DMS114 treated with DMSO at 0.1 percent for 48 hours (cell line): Measurements from ENCODE around the gene NRG4.
"Not testable (repeated sequence)": the region's sequence is repeated elsewhere in the genome, so short reads cannot be mapped to it uniquely, and the experiment has no call there.

Experiments used
- DNase-seq: peaks from one replicate; lab custom pipeline; 2025; ENCODE audit not compliant: unreplicated experiment; lab: John Stamatoyannopoulos, UW

NRG4 gene

DNA sequence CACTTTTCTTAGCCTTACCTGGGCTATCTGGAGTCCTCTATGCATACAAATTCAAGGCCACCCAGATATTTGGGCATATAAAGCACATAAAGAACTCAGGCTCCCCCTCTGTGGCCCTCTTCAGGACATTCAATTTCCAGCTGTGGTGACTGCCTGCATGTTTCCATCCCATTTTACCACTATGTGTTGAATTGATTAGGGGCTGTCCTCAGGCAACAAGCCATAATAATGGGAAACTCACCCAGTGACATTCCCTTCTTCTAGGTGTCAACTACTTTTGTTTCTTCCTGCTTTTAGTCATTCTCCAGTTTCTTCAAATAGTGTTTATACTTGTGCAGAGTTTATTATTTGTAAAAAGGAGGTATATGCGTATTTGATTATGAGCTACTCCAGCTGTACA lies 18.0 kb downstream of the NRG4 start:
- DNase-seq = no peak

DNA sequence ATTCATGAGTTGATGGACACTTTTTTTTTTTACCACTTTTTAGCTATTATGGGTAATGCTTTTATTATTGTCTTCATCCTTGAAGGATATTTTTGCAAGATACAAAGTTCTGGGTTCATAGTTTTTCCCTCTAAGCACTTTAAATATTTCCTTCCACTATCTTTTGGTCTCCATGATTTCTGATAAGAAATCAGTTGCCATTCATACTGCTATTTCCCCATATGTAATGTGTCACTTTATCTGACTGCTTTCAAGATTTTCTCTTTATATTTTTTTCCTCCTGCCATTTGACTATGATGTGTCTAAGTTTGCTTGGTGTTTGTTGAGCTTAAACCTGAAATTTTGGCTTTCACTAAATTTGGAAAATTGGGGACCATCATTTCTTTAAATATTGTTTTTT lies 19.3 kb downstream of the NRG4 start:
- no peak for DNase-seq

DNA sequence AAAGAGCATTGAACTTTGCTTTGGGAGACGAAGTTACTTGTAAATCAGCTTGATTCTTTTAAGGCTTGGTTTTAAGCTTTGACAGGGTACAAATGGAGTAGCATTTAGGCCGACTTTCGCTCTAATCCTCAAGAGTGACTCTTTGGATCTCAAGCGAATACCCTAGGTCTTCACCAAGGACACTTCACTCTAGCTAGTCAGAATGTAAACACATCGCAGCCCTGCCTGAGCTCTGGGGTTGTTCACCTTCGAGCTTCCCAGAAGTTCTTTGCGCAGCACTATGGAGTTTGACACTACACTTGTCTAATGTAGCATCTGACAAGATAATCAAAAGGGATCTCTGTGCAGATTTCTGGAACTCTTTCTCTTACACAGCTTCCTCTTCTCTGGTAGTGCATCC lies 22.3 kb downstream of the NRG4 start:
- DNase-seq = no peak

DNA sequence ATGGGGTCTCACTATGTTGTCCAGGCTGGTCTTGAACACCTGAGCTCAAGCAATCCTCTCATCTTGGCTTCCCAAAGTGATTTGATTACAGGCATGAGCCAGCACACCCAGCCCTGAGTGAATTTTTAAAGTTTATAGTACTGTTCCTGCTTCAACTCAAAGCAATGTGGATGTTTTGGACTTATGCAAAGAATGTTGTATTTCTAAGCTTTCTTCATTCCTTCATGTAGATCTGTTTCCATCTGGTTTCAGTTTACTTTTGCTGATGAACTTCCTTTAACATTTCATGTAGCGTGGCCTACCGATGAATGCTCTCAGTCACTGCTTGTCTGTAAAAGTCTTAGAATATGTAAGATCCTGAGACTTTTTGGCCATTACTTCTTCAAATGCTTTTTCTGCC lies 23.2 kb downstream of the NRG4 start:
- no peak for DNase-seq

DNA sequence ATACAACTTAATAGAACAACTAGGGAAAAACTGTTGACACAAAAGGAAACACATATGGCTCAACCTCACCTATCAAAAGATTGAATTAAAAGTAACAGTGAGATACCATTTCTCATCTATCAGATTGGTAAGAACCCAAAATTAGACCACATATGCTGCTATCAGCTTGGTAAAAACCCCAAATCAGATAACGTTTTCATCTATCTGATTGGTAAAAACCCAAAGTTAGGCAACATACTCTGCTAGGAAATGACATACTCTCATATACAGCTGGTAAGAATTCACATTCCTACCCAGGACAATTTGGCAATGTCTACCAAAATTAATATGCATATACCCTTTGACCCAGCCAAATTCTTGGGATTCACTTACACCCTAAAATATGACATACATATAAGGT lies 26.3 kb downstream of the NRG4 start:
- no peak for DNase-seq

DNA sequence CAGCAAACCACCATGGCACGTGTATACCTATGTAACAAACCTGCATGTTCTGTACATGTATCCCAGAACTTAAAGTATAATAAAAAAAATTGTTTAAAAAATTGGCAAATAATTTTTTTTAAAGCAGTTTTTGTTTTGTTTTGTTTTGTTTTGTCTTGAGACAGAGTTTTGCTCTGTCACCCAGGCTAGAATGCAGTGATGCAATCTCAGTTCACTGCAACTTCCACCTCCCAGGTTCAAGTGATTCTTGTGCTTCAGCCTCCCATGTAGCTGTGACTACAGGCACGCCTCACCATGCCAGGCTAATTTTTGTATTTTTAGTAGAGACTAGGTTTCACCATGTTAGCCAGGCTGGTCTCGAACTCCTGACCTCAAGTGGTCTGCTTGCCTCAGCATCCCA lies 27.5 kb downstream of the NRG4 start:
- DNase-seq = not testable (repeated sequence)

DNA sequence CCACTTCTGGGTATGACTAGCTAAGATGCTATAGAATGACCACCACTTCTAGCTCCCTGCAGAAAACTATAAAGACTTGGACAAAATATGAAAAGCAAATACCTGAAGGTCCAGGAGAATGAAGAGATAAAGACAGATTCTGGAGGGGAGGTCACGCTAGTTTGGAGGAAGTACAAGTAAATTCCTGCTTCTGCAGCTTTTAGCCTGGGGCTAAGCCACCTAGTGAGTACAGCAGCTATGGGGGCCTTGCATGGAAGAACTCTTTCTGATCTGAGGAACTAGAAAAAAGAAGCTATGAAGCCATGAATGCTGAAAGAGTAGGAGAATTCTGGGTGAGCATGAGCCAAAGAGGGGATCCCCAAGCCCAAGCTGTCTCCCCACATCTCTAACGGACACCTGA lies 29.8 kb downstream of the NRG4 start:
- DNase-seq = no peak

DNA sequence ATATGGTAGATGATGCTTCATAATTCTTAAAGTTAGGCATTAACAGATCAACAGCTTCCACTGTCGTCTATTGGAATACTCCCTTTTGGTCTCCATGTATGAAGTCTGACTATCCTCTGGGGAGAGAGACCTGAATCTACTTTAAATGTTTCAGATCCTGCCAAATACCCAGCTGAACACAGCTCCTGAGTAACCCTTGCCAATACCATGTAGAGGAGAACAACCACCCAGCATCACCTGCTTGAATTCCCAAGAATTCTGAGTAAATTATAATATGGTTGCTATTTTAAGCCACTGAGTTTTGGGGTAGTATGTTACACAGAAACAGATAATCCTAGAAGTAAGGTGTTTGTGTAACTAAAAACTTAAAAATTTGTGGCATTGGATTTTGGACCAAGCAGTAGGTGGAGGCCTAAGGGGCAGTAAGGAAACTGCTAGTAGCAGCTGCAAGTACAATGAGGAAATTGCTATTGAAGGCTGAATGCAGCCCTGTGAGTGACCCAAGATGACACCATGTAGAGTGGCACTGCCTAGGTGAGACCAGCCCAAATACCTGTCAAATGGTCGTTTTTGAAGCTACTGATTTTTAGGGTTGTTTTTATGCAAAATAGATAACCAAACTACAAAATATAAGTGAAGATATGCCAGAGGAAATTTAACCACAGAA lies 30.9 kb downstream of the NRG4 start:
- no peak for DNase-seq

DNA sequence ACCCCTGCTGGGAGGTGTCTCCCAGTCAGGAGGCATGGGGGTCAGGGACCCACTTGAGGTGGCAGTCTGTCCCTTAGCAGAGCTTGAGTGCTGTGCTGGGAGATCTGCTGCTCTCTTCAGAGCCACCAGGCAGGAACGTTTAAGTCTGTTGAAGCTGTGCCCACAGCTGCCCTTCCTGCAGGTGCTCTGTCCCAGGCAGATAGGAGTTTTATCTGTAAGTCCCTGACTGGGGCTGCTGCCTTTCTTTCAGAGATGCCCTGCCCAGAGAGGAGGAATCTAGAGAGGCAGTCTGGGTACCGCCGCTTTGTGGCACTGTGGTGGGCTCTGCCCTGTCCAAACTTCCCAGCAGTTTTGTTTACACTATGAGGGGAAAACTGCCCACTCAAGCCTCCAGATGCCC lies 35.5 kb downstream of the NRG4 start:
- not testable (repeated sequence) for DNase-seq

DNA sequence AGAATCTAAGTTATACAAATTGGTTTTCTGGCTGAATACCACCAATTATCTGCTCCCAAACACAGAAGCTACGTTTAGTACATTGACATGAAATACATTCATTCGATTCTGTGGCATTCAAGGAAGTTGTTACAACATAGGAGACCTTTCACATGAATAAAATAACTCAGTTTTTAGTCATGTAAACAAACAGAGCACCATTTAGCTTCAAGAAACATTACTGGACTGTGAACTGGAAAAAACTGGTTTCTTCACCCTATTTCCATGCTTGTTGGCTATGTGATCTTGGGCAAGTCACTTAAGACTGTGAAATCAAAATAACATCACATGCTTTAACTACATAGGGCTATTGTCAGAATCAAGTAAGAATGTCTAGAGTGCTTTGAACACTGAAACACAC lies 46.2 kb downstream of the NRG4 start:
- no peak for DNase-seq

DNA sequence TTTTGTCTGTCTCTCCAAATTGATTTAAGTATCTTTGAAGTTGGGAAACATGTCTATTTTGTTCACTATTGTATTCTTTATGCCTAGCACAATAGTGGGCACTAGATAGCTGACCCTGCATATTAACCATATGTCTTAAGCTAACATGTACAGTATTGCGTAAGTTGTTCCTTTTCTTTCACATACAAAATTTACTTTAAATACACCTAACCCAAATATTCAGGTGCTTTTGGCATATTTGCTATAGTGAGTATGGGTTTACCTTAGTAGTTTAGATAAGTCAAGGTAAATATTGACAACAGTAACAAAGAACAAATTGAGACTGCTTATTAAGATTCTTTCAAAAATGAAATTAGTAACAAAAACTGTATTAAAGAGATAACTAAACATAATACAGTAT lies 50.9 kb downstream of the NRG4 start:
- no peak for DNase-seq

DNA sequence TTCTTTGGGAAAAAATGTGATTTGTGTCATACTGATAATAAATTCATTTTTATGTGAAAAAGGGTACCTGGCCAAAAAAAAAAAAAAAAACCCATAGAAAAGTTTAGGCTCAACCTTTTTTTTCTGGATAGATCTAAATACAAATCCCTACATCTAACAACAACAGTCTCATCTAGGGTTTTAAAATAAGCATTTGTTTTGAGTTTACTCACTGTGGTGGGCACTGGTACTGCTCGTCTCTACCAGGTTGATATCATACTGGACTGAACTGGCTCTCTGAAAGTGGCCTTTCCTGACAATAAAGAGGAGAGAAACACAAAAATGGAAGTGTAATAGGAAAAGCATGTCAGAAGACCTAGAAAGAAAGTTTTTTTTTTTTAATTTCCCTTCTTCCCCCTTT lies 56.5 kb downstream of the NRG4 start:
- no peak for DNase-seq

DNA sequence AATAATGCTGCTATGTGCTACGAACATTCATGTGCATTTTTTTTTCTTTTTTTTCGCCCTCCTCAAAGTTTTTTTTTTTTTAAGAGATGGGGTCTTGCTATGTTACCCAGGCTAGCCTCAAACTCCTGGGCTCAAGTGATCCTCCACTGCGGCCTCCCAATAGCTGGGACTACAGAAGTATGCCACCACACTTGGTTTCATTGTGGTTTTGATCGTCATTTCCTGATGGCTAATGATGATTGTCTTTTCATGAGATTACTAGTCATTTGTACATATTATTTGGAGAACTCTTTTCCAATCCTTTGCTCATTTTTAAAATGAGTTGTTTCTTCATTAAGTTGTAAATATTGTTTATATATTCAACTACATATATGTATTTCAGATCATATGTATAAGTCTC lies 59.7 kb downstream of the NRG4 start:
- no peak for DNase-seq

DNA sequence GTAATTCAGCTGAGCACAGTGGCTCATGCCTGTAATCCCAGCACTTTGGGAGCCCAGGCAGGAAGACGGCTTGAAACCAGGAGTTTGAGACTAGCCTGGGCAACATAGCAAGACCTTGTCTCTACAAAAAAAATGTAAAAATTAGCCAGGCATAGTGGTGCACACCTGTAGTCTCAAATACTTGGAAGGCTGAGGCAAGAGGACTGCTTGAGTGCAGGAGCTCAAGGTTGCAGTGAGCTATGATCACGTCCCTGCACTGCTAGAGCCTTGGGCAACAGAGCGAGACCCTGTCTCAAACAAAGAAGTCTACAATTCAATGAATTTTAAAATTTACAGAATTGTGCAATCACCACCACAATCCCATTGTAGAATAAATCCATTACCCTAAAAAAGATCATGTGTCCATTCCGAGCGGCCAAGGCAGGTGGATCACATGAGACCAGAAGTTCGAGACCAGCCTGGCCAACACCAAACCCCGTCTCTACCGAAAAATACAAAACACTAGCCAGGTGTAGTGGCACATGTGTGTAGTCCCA lies 63.4 kb downstream of the NRG4 start:
- DNase-seq = no peak

DNA sequence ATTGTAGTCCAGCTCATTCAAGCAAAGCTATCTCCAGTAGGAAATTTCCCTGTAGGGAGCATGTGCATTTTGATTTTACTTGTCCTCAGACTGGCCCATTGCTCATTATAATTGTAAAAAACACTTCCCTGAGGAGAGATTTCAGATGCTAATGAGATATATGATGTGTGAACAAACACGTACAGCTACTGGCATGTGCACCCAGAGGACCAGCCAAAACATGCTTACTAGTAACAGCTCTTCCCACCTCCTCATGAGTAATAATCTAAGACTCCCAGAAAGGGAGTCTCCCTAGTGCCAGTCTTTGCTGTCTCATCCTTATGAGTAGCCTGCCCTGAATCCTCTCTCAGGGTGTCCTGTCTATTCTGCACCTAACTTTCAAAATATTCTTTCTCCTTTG lies 65.1 kb downstream of the NRG4 start:
- no peak for DNase-seq

DNA sequence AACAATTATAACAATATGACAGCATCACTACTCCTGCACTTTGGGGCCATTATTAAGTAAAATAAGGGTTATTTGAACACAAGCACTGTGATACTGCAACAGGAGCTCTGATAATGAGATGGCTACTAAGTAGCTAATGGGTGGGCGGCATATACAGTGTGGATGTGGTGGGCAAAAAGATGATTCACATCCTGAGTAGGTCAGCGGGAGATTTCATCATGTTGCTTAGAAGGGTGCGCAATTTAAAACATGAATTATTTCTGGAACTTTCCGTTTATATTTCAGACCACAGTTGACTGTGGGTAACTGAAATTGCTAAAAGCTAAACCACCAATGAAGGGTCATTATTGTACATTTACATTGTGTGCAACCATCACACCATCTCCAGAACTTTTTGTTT lies 66.3 kb downstream of the NRG4 start:
- DNase-seq = no peak

DNA sequence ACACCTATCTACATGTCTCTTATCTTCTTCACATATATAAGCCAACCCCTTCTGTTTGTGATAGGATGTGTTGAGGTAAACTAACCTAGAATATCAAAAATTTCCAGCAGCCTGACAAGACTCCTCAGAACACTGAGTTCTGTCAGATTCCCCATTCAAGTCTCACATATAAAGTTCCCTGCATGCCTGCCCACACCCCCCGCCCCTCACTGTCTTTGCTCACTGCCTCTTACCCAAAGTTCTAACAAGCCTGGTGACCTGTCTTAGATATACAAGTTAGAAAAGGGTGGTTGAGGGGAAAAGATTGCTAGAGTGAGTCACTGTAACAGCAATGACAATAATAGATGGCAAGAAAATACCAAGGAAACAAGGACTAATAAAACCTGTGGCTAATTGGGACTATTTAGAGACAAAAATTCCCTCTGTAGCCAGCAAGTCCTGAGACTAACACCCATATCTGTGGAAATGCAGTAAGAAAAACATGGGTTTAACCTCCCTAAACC lies 68.5 kb downstream of the NRG4 start:
- DNase-seq = no peak

DNA sequence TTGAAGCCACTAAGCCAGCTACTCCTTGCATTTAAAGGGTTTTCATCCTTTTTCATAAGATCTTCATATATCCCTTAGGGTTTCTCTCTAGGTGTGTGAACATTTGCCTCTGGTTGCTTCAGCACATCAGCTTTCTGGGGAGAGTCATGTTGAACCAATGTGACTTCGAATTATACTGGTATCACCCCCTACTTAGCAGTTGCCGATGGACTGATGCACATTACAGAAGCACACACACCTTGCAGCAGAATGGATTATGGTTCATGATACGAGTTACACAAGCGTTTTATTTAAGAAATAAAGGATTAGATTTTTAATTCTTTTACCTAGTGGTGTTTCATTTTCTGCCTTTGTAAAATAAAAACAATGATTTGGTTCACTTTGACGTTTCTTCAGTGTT lies 69.0 kb downstream of the NRG4 start:
- DNase-seq = peak; percentile 18

DNA sequence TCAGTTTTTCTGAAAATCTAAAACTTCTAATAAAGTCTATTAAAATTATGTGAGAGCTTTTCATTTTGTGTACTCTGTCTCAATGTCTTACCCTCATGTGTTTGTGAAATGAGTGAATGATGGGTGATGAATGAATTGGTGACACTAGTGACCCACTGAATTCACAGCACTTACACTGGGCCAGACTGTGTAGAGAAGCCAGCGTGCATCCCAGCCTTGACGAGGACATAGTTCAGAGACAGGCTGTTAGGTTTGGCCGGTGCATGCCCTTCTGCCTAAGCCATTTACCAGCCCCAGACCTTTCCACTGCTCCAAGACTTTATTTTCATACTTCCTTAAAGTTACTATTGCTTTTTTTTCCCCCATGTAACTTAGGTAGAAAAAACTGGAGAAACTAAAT lies 69.8 kb downstream of the NRG4 start:
- DNase-seq = no peak

DNA sequence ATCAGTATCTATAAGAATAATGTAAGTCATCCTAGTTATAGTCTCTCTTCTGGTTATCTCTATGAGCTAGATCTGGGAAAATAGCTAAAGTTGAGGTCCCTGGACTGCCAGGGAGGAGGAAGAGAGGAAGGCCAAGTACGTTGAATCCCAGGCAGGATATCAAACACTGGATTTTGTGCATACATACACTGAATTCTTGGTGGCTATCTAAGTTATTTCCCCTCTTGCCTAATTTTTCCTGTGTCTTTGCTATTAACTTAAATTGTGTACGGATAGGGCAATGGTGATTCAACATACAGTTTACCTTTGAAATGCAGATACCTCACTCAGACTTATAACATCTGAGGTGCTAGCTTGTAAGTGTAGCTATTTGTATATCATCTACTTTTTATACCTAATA lies 81.4 kb downstream of the NRG4 start:
- no peak for DNase-seq

DNA sequence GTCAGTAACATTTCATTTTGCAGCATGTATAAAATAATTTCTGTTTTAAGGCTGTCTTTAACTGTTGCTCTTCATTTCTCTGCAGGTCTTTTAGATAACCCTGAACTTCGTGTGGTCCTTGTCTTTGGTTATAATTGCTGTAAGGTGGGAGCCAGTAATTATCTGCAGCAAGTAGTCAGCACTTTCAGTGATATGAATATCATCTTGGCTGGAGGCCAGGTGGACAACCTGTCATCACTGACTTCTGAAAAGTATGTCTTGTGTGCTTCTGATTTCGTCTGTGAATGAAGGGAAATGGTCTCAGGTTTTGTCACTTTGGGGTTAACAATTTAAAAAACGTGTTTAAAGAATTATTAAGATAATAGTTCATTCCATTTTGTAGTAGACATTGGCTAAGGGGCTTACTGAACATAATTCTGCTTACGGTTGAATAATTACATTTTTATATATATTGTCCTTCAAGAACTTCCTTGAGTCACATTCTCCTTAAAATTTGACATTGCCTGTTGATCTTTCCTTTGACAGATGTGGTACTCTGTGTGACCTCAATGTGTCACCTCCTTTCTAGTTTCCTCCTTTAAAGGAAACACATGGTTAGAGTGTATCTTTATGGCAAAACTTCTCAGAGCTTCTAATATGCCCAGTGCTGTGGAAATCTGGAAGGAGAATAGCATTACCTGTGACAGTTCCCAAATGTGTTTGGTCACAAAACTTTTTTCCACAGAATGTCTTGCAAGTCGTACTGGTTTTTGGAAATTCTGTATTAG lies 82.2 kb downstream of the NRG4 start:
- DNase-seq = no peak
